CD4-positive, alpha-beta T cell treated with Interleukin-4 for 1 hour (primary cell): ENCODE data around the gene DYRK1A.
A peak's percentile ranks its signal among the peaks of the same experiment; 100 is the strongest.

ENCODE experiments used
- DNase-seq, 2 donors: peaks; one replicate each; pipeline ENCODE4 v3.0.0-alpha.2; 2020 to 2022

The DYRK1A gene

GRCh38 chr21:37421306-37421705 lies 54.7 kb downstream of the DYRK1A start:
- no peak for DNase-seq

GRCh38 chr21:37422382-37422781 lies 55.8 kb downstream of the DYRK1A start:
- no peak for DNase-seq

GRCh38 chr21:37423103-37423502 lies 56.5 kb downstream of the DYRK1A start:
- no peak for DNase-seq

GRCh38 chr21:37424396-37424795 lies 57.8 kb downstream of the DYRK1A start:
- DNase-seq = no peak

- DNase-seq = no peak
These were observed 58.4 kb downstream of the DYRK1A start for GRCh38 chr21:37425001-37425400.

- no peak for DNase-seq
These were observed 59.1 kb downstream of the DYRK1A start for GRCh38 chr21:37425684-37426083.

GRCh38 chr21:37427221-37427620 lies 60.6 kb downstream of the DYRK1A start:
- no peak for DNase-seq

GRCh38 chr21:37429356-37429755 lies 62.8 kb downstream of the DYRK1A start:
- no peak for DNase-seq

GRCh38 chr21:37430184-37430821 lies 63.7 kb downstream of the DYRK1A start:
- no peak for DNase-seq

GRCh38 chr21:37431243-37431642 lies 64.7 kb downstream of the DYRK1A start:
- no peak for DNase-seq

GRCh38 chr21:37432710-37433455 lies 66.3 kb downstream of the DYRK1A start:
- no peak for DNase-seq

GRCh38 chr21:37433456-37433840 lies 66.9 kb downstream of the DYRK1A start:
- no peak for DNase-seq

GRCh38 chr21:37435120-37435519 lies 68.5 kb downstream of the DYRK1A start:
- peak; percentile 73 to 82 for DNase-seq

GRCh38 chr21:37435711-37436110 lies 69.1 kb downstream of the DYRK1A start:
- DNase-seq = no peak

- no peak for DNase-seq
These were observed 69.6 kb downstream of the DYRK1A start for GRCh38 chr21:37436174-37436573.

- DNase-seq = no peak
These were observed 71.0 kb downstream of the DYRK1A start for GRCh38 chr21:37437376-37438080.

GRCh38 chr21:37443683-37444082 lies 77.1 kb downstream of the DYRK1A start:
- no peak for DNase-seq

- no peak for DNase-seq
These were observed 78.7 kb downstream of the DYRK1A start for GRCh38 chr21:37445228-37445627.

GRCh38 chr21:37446552-37446951 lies 80.0 kb downstream of the DYRK1A start:
- DNase-seq = no peak

- DNase-seq = no peak
These were observed 80.8 kb downstream of the DYRK1A start for GRCh38 chr21:37447288-37447936.

GRCh38 chr21:37449302-37449937 lies 82.8 kb downstream of the DYRK1A start:
- no peak for DNase-seq

GRCh38 chr21:37450445-37450941 lies 83.9 kb downstream of the DYRK1A start:
- DNase-seq = no peak

GRCh38 chr21:37451446-37451845 lies 84.9 kb downstream of the DYRK1A start:
- no peak for DNase-seq
